H1 (cell line): ENCODE data around the gene GATA5.

Source experiments
- CBX5 ChIP-seq: fragments of 300-800, 300-1000 bp; sonication (generic); IDR thresholded peaks from 2 replicates; pipeline ENCODE4 v1.7.1; 2016; ENCODE audit warnings: antibody characterized with exemption, low read length, low read depth
- CTCF ChIP-seq, 3 experiments: IDR thresholded peaks; 1 replicate in 2 of 3; 2 replicates in 1 of 3; pipeline versions ENCODE4 v1.5.1 to v1.6.1; 2011; ENCODE audit warnings: low read length in 3 of 3, mild to moderate bottlenecking in 3 of 3, inconsistent platforms in 2 of 3, low read depth in 1 of 3, moderate library complexity in 1 of 3; ENCODE audit not compliant: insufficient read depth in 1 of 3; ENCODE audit errors: control extremely low read depth in 1 of 3
- GTF2F1 ChIP-seq: IDR thresholded peaks from 2 replicates; pipeline ENCODE4 v1.6.1; 2012; ENCODE audit warnings: low read depth, low read length, improper control_type of control experiment, borderline replicate concordance
- JUND ChIP-seq: IDR thresholded peaks from 2 replicates; pipeline ENCODE4 v1.6.1; 2011; ENCODE audit warnings: mild to moderate bottlenecking, improper control_type of control experiment, low read length
- POLR2AphosphoS5 ChIP-seq: IDR thresholded peaks from 2 replicates; pipeline ENCODE4 v1.6.1; 2011; ENCODE audit warnings: low read depth, low read length
- RXRA ChIP-seq: IDR thresholded peaks from 2 replicates; pipeline ENCODE4 v1.6.1; 2011; ENCODE audit warnings: low read depth, mild to moderate bottlenecking, low read length, moderate library complexity; ENCODE audit not compliant: insufficient read depth
- TAF7 ChIP-seq: optimal IDR thresholded peaks from 2 replicates; pipeline ENCODE3; 2011; ENCODE audit warnings: low read depth, mild to moderate bottlenecking, inconsistent platforms, low read length, moderate library complexity, borderline replicate concordance

GRCh38 chr20:62472941-62473585 lies 2.7 kb downstream of the GATA5 start:
- no peak for TF ChIP-seq RXRA
- TF ChIP-seq TAF7, result no peak
- no peak for TF ChIP-seq GTF2F1
- TF ChIP-seq POLR2AphosphoS5, result no peak
- TF ChIP-seq CBX5, result no peak
- no peak for TF ChIP-seq CTCF (IDR thresholded peaks at IDR 0.05; ENCODE audit: control extremely low read depth in 1 of 3, insufficient read depth in 1 of 3, low read depth in 1 of 3, low read length in 3 of 3)
- no peak for TF ChIP-seq JUND
